Right renal pelvis (tissue), 4 donors: Measurements from ENCODE around the gene IDH3B. TPM values are rescaled to one million over a fixed set of nuclear protein-coding genes. Genes with fewer than 3 reads are reported as not detected.
"Not testable (repeated sequence)": the region's sequence is repeated elsewhere in the genome, so short reads cannot be mapped to it uniquely, and the experiment has no call there.

Experiments
- DNase-seq, 4 donors: peaks; one replicate each; pipeline ENCODE4 v3.0.0-alpha.2; 2013; ENCODE audit warnings: low read depth in 4 of 4, low spot score in 3 of 4, missing footprints in 1 of 4
- polyA plus RNA-seq, 4 donors: library from polyadenylated mRNA; unstranded; fragments of 120-200 nt; gene quantifications; one replicate each; pipeline ENCODE4 v1.2.1, GENCODE V29; 2013; ENCODE audit not compliant: insufficient read length in 4 of 4

IDH3B gene
- polyA plus RNA-seq, result 100 to 1,000 TPM; 124 to 143 (median 126) TPM

DNA sequence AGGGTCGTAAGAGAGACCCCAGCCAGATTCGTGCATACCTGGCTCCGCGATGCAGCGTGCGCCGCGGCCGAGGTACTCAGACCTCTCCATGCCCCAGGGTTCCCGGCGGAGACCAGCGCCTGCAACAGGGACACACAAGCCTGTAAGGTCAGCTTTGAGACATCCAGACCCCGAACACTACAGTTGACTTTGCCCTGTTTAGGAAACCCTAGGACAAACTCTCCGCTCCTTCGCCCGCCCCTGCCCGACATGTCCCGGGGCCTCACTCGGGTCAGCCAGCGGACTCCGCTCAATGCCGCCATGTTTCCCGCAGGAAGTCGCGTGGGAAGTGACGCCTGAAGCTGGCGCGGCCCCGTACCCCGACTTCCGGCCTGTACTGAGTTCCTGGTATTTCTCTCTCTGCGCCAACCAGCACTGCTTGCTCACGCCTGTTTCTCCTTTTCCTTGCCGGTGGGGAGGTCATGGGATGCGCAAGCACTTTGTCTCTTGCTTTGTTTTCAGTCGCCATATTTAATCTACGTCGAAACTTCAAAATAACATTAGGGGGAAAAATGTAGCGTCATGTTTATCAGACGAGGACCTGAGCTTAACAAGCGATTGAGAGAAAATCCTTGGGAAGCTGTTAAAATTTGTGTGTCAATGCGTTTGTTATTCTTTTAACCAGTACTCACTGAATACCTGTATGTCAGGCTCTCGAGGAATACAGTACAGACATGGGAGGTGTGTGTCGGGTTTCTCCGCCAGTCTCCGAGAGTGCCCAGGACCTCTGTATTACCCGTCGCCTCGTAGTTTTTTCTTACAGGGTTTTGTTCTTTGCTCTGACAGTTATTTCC, at the start of gene IDH3B:
Gene IDH3B, minus strand, starts transcription at position 330 of the 833 bp plus-strand sequence. Its CDS starts 28 bp downstream, at position 302.
- DNase-seq, result peak in 3 of 4 donors; percentile 85 to 87 (median 86)

DNA sequence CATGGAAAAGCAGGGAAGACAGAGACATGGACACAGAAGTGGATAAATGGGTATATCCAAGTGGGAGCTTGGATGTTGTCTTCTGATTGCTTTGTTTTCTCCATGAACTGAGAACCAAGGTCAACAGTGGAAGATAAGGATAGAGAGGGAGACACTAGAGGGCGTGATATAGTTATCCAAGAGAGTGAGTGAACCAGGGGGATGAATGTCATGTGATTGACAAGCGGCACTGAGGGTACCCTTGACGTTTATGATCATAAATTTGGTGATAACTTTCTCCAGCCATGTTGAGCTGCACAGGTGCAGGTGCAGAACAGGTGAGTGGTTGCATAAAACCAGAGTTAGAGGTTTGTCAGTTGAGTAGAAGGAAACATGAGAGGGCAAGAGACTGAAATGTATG, 49.3 kb upstream of the IDH3B start:
- DNase-seq, result no peak

DNA sequence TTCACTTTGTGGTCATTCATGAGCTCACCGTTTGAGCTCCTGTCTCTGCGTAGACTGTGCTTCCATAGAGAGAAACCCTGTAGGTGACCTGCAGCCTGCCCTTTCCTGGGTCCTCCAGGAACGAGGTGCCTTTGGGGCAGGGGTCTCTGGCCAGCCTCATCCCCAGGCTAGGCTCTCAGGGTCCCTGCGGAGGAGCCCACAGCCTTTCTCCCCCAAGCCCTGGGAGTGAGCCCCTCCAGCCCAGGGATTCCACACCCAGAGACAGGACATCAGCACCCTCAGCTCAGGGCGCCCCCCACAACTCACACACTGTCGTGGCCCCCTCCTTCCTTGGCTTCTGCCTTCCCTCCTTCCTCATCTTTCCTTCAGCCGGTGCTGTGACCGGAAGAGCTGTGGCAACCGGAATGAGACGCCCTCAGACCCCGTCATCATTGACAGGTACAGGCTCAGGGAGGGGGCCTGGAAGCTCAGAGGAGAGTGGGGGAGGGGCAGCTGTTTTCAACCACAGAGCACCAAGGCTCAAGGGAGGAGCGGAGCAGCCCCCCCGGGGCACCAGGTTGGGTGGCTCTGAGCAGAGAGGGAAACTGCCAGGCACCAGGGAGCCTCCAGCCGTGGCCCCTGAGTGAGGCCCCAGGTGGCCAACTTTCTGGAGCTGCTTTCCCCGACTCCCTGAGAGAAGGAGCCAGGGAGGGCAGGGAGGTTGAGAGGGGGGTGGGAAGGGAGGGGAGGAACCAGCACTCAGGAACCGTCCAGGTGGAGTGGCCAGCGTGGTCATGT, 45.4 kb upstream of the IDH3B start:
- DNase-seq, result no peak

DNA sequence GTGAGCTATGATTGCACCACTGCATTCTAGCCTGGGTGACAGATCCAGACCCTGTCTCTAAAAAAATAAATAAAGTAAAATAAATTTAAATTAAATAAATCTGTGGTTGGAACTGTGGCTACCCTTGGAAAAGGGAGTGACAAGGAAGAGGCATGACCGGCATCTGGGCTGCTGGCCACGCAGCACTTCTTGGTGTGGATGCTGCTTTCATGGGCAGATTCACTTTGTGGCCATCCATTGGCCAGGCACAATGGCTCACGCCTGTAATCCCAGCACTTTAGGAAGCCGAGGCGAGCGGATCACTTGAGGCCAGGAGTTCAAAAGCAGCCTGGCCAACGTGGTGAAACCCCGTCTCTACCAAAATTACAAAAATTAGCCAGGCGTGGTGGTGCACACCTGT, 44.6 kb upstream of the IDH3B start:
- no peak for DNase-seq

DNA sequence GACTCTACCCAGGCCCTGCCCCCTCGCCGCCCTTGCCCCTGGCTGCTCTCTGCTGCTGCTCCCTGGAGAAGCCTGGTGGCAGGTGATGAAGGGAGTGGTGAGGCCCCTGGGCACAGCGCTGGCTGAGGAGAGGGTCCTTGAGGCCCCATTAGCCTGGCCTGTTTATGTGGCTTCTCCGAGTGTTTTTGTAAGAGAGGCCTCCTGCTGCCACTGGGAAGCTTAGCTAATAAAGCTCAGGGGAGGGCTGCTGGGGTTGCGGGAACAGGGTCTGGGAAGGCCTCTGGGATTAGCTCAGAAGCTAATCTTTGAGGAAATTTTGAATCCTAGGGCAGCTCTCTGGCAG, 44.0 kb upstream of the IDH3B start:
- no peak for DNase-seq

DNA sequence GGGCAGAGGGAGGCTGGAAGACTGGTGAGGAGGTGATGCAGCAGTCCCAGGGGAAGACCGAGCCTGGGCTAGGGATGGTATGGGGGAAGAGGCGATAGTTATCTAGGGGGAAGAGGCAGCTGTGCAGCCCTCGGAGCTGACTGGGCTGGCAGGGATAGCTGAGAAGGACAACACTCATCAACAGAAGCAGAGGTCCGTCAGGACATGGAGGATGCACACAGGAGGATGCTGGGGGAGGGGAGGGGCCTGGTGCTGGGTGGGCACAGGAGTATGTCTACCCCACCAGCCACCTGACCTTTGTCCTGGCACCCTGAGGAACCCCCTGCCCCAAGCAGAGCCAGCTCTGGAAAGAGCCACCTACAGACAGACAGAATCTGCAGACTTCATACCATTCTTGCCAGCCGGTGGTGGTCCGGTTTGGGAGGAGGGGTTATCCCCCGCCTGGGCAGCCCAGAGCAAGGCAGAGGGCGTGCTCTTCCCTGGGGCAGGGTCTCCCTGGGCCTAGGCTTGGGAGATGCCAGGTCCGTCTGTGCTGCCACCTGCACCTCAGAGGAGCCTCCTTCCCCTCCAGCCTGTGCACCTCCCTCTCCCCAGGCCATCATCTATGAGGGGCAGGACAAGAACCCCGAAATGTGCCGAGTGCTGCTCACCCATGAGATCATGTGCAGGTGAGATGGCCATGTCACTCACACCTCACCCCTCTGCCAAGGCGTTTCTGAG, 43.5 kb upstream of the IDH3B start:
- no peak for DNase-seq

DNA sequence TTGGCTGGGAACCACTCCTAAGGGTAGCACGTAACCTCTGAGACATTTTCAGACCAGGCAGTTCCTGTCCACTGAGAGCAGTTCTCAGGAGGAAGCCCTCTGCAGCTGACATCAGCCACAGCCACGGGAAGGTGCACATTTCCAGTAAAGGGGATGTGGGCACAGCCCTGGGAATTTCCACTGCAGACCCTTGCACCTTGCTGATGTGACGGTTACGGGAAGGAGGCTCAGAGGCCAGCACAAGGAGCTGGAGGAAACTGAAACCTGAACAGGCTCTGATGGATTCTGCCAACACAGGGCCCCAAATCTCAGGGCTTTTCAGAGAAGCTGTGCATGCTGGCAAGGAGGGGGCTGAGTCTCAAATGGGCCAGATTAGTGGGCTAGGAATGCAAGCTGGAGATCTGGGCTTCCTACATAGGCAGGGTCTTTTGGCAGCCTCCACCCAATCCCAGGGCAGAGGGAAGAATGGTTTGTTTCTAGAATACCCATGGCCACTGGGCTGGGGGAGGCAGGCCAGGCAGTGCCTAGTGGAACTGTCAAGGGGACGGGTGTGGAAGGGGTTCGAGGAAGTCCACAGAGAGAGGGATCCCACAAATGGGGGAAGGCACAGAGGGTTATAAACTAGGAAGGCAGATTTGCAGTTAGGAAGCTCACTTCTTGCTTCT, 42.8 kb upstream of the IDH3B start:
- DNase-seq, result no peak

DNA sequence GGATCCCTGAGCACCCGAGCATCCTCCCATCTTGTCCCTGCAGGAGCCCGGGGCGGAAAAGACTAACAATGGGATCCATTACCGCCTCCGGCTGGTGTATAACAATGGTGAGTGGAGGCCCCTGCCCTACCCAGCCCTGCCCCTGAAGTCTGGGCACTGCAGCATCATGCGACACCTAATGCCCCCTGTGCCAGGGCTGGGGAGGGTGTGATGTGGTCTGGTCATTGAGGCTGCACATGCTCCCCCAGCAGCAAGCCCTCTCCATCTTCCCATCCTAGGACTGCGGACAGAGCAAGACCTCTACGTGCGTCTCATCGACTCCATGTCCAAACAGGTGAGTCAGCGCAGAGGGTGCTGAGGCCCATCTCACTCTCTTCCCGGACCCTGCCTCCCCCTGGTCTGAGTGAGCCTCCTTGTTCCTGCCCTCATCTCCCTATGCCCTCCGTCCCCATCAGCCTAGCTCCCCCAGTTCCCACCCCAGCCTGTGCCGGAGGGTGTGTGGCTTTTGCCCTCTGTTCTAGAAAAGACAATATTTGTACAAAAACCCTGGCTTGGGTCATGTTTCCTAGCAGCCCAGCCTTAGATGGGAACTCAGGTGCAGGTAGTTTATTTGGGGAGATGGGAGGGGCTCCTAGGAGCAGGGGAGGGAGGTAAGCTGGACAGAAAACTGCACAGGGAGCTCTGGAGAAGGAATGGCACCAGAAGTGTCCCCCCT, 42.1 kb upstream of the IDH3B start:
- no peak for DNase-seq

DNA sequence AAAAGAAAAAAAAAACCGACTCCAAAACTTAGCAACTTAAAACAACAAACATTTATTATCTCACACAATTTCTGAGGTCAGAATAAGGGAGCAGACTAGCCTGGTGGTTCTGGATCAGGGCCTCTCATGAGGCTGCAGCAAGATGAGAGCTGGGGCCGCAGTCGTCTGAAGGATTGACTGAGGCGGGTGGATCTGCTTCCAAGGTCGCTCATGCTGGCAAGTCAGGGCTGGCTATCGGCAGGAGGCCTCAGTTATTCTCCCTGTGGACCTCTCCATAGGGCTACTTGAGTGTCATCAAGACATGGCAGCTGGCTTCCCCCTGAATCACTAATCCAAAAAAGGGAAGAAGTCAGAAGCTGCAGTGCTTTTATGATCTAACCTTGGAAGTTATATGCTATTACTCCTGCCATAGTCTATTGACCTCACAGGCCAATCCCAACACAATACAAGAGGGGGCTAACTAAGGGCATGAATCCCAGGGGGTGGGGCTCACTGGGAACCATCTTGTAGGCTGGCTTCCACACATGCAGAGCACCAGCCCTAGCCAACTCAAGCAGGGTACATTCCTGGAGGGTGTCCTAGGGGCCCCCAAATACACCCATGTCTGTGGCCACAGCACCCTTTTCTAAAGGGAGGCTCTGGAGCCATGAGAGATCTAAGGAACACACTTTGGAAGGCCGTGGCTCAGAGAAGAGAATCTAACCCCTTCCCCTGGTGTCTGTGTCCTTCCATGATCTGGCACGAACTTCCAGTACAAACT, 39.9 kb upstream of the IDH3B start:
- DNase-seq, result no peak

DNA sequence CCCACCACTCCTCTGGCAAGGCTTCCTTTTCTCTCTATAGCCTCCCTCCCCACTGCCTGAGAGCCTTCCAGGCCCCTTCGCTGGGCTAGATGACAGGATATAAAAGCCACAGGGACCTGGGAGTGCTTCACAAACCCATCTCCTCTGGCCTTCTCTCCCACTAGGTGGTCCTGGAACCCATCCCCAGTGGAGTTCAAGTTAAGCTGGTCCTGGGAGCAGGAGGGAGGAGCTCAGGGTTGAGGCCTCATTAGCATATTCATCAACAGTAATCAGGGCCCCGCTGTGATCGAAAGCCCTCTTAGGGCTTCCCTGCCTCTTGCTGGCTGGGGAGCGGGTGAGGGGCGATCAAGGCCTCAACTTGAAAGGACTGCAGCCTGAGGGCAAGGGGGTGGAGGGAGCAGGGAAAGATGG, 37.7 kb upstream of the IDH3B start:
- DNase-seq, result no peak

DNA sequence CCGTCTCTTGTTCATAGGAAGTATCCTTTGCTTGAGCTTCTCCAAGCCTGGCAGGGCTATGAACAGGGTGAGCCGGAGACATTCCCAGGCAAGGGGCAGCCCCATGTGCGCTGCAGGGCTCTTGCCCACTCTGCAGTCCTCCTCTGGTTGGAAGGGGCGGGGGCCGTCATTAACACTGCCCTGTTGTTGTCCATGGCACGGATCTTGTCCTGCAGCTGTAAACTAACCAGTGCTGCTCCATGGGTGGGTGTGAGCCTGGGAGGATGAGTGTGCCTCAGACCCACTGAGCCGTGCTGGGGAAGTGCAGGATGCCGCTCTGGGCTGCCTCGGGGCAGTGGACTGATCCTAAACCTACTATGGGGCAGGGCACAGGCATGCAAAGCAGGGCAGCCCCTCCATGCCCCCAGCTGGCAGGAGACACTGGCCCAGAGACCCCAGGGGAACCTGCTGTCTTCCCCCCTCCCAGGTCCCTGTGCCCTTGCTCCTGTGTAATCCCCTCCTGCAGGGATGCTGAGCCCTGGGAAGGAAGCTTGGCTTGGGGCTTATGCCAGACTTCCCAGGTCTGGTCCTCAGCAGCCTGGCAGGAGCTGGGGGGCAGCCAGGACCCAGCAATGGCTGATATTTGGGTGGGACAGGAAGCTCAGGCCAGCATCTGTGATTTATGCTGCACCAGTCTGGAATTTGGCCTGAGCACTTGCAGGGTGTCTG, 37.1 kb upstream of the IDH3B start:
- no peak for DNase-seq

DNA sequence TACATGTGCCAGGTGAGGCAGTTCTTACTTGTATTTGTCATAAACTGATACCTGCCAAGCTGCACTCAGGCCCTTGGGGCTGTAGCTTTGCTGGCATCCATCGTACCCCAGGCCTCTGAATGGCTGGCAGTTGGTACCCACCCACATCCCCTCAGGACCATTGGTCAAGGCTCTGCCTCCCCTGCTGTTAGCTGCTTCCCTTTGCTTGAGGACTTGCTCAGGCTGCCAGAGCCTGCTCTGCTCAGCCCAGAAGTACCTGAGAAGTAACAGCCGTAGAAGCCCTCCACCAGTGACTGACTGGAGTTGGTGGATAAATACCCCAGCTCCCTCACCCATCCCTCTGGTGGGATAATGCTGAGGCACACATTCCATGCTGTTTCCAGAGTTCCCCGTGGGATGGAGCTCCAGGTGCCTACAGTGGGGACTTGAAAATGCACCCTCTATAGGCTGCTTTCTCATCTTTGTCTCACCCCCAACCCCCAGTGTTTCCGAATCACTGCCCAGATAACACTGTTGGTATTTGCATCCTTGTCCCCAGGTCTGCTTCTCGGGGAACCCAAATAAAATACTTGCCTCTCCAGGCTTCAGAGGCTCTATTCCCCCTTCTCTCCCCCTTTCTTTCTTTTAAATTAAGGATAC, 35.9 kb upstream of the IDH3B start:
- no peak for DNase-seq

DNA sequence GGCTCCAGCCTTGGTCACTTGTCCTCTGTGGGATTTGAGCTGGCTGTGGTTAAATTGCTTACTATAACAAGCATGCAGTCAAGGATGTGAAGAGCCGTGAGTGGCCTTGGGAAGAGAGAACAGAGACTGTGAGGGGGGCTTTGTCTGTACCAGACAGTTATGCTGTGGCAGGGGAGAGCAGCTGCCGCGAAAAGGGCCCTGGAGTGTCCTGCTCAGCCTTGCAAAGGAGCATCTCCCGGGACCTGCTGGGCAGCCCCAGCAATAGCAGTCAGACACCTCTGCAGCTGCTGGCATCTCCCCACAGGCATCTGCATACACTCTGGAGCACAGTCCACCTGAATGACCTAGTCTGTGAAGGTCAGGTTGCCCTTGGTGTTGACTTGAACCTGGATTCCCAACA, 34.9 kb upstream of the IDH3B start:
- DNase-seq, result no peak

DNA sequence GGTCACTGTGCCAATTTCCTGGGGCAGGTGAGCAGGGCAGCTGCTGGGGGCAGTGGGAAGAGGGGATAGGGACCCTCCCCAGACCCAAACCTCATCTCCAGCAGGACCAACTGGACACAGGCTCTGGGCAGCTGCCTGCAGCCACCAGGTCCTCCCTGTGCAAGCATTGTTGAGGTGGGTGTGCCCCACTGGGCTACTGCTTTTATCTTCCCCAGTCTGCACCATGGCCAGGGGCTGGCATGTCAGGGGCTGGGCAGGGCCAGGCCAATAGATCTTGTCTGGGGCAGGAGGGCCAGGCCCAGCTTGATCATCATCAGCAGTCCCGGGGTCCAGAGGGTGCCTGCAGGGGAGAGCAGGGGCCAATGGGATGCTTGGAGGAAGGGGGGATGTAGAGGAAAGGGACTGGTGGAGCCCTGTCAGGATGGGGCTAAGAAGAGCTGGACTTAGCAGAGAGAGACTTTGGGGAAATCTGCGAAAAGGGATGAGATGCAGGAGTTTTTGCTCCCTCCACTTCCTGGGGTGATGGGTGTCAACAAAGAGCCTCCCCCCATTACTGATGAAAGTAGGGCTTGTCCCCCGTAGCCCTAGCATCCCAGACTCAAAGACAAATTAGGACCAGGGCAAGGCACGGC, 34.3 kb upstream of the IDH3B start:
- DNase-seq, result no peak

DNA sequence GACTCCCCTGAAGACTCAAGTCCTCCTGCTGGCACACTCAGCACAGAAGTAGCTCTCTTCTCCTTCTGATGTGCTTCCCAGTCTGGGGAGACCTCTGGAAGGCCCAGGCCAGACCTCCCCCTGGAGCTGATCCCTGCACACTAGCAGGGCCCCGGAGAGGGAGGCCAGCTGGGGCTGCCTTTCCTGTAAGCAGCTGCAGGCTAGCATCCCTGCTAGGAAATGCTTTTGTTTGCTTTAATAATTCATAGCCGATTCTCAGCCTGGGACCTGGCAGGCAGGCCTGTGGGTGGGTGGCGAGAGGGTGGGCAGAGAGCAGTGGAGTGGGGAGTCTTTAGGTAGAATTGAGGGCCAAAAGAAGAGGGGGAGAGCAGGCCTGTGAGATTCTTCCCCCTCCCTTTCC, 33.8 kb upstream of the IDH3B start:
- DNase-seq, result no peak

DNA sequence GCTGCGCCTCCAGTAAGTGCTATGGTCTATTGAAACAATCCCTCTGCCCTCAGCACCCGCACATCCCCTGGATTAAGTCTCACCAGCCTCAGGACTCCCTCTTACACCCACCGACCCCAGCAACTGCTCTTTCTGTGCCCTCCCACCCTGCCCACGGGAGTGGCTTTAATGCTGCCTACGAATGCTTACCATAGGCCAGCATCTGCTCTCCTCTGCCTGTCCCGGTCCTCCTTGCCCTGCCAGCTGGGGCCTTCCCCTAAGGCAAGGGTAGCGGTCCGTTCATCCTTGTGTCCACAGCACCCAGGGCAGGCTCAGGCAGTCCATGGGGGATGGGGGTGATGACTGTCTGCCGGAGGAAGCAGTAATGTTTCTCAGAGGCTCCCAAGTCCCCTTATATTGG, 32.6 kb upstream of the IDH3B start:
- DNase-seq, result no peak

DNA sequence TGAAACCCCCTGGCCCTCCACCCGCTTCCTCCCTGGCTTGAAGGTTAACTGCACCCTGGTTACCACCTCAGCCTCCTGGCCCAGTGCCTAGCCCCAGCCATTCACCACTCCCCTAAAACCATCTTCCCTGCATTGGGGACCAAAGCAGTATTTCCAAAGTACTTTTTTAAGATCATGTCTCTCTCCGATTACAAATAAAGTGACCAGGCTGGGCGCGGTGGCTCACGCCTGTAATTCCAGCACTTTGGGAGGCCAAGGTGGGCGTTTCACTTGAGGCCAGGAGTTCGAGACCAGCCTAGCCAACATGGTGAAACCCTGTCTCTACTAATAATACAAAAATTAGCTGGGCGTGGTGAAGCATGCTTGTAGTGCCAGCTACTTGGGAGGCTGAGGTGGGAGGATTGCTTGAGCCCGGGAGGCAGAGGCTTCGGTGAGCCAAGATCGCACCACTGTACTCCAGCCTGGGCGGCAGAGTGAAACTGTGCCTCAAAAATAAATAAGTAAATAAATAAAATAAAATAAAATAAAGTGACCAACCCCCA, 32.0 kb upstream of the IDH3B start:
- DNase-seq, result not testable (repeated sequence)
